ENCODE data around the gene NOL8. TPM values are rescaled to one million over a fixed set of nuclear protein-coding genes. Genes with fewer than 3 reads are reported as not detected.

Gene NOL8
- total and polyA plus RNA-seq, 4 donors, result 5.3 to 21.2 (median 12.8) TPM

DNA sequence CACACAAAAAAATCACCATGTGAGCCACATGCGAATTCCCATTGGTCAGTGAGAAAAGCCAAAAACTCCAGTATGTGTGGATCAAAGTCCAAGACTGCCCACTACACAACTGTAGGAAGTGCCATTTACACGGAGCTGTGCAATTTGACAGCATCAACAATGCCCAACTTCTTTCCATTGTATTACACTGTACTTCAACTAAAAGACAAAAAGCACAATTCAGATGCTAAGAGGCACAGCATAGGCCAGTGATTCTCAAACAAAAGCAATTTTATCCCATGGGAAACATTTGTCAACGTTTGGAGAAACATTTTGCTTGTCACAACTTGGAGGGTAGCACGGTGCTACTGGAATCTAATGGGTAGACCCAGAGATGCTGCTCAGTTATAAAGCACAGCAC, 71.5 kb downstream of the NOL8 start:
- Histone ChIP-seq H3K4me3 (ENCODE audit: low read depth in 1 of 3, low read length in 3 of 3) (no peak overlapping the region), H3K36me3 (ENCODE audit: control insufficient read depth in 4 of 4, insufficient read depth in 3 of 4, low read depth in 1 of 4, low read length in 3 of 4) (peaks cover 15 to 93% (median 70%) of the 10 kb centered on the region in 4 donors), H3K27me3 (ENCODE audit: control insufficient read depth in 4 of 4, insufficient read depth in 4 of 4, low read length in 3 of 4) (no peaks in the 10 kb centered on the region), H3K9me3 (ENCODE audit: control insufficient read depth in 4 of 4, low read length in 3 of 4) (no peaks in the 10 kb centered on the region), H3K9ac (ENCODE audit: low read depth in 1 of 2, low read length in 2 of 2) (no peak overlapping the region), H3K27ac (ENCODE audit: low read depth in 1 of 2, low read length in 2 of 2) (no peak overlapping the region), H3K4me1 (ENCODE audit: control insufficient read depth in 4 of 4, insufficient read depth in 4 of 4, low read length in 3 of 4) (no peaks in the 10 kb centered on the region)
- 82% methylated on average over 4 of the region's 4 CpGs for WGBS
- DNase-seq (ENCODE audit: low spot score), result no peak
- TF ChIP-seq EGR1 (IDR thresholded peaks at IDR 0.05; ENCODE audit: low read depth in 2 of 2) (no peak), NR2F2 (IDR thresholded peaks at IDR 0.05) (no peak), SP1 (IDR thresholded peaks at IDR 0.05) (no peak), YY1 (IDR thresholded peaks at IDR 0.05) (no peak), TAF1 (conservative IDR thresholded peaks at IDR 0.05) (no peak), JUND (IDR thresholded peaks at IDR 0.05) (no peak), GABPA (IDR thresholded peaks at IDR 0.05 in 1 of 2, conservative IDR thresholded peaks at IDR 0.05 in 1 of 2) (no peak), FOXA2 (IDR thresholded peaks at IDR 0.05) (no peak), RAD21 (IDR thresholded peaks at IDR 0.05) (no peak)
- TF ChIP-seq, protein P1, sequence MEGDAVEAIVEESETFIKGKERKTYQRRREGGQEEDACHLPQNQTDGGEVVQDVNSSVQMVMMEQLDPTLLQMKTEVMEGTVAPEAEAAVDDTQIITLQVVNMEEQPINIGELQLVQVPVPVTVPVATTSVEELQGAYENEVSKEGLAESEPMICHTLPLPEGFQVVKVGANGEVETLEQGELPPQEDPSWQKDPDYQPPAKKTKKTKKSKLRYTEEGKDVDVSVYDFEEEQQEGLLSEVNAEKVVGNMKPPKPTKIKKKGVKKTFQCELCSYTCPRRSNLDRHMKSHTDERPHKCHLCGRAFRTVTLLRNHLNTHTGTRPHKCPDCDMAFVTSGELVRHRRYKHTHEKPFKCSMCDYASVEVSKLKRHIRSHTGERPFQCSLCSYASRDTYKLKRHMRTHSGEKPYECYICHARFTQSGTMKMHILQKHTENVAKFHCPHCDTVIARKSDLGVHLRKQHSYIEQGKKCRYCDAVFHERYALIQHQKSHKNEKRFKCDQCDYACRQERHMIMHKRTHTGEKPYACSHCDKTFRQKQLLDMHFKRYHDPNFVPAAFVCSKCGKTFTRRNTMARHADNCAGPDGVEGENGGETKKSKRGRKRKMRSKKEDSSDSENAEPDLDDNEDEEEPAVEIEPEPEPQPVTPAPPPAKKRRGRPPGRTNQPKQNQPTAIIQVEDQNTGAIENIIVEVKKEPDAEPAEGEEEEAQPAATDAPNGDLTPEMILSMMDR (IDR thresholded peaks at IDR 0.05; ENCODE audit: low read depth, low read length, missing input control), result no peak
- TF ChIP-seq, protein P2, sequence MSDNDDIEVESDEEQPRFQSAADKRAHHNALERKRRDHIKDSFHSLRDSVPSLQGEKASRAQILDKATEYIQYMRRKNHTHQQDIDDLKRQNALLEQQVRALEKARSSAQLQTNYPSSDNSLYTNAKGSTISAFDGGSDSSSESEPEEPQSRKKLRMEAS (IDR thresholded peaks at IDR 0.05), result no peak
- TF ChIP-seq, protein P3, sequence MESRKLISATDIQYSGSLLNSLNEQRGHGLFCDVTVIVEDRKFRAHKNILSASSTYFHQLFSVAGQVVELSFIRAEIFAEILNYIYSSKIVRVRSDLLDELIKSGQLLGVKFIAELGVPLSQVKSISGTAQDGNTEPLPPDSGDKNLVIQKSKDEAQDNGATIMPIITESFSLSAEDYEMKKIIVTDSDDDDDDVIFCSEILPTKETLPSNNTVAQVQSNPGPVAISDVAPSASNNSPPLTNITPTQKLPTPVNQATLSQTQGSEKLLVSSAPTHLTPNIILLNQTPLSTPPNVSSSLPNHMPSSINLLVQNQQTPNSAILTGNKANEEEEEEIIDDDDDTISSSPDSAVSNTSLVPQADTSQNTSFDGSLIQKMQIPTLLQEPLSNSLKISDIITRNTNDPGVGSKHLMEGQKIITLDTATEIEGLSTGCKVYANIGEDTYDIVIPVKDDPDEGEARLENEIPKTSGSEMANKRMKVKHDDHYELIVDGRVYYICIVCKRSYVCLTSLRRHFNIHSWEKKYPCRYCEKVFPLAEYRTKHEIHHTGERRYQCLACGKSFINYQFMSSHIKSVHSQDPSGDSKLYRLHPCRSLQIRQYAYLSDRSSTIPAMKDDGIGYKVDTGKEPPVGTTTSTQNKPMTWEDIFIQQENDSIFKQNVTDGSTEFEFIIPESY (IDR thresholded peaks at IDR 0.05), result no peak
- TF ChIP-seq, protein P4, sequence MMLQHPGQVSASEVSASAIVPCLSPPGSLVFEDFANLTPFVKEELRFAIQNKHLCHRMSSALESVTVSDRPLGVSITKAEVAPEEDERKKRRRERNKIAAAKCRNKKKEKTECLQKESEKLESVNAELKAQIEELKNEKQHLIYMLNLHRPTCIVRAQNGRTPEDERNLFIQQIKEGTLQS (IDR thresholded peaks at IDR 0.05), result no peak

DNA sequence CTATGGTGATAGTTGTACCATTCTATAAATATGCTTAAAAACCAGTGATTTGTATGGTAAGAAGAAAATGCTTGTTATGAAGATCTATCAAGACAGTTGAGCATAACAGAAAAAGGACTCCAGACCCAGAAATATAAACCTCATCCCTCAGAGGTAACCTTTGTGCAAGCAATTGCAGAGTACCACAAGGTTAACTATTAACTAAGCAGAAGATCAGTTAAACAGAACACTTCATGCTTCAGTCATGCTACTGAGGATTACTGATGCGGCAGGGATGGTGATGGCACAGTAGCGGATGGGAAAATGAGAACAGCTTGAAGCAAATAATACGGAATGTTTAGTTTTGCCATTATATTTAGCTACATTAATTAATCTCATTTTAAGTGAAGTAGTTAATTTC, 77.2 kb downstream of the NOL8 start:
- Histone ChIP-seq H3K9ac (ENCODE audit: low read depth in 1 of 2, low read length in 2 of 2) (no peak overlapping the region), H3K4me1 (ENCODE audit: control insufficient read depth in 4 of 4, insufficient read depth in 4 of 4, low read length in 3 of 4) (peaks cover 0 to 32% (median 20%) of the 10 kb centered on the region in 4 donors), H3K27ac (ENCODE audit: low read depth in 1 of 2, low read length in 2 of 2) (no peak overlapping the region), H3K36me3 (ENCODE audit: control insufficient read depth in 4 of 4, insufficient read depth in 3 of 4, low read depth in 1 of 4, low read length in 3 of 4) (peaks cover 16 to 84% (median 61%) of the 10 kb centered on the region in 4 donors), H3K9me3 (ENCODE audit: control insufficient read depth in 4 of 4, low read length in 3 of 4) (no peaks in the 10 kb centered on the region), H3K4me3 (ENCODE audit: low read depth in 1 of 3, low read length in 3 of 3) (no peak overlapping the region), H3K27me3 (ENCODE audit: control insufficient read depth in 4 of 4, insufficient read depth in 4 of 4, low read length in 3 of 4) (no peaks in the 10 kb centered on the region)
- 60% methylated on average over 3 of the region's 3 CpGs for WGBS
- TF ChIP-seq JUND (IDR thresholded peaks at IDR 0.05) (peak in 1 of 2 donors; percentile 16), RAD21 (IDR thresholded peaks at IDR 0.05) (peak in 1 of 2 donors; percentile 26), EGR1 (IDR thresholded peaks at IDR 0.05; ENCODE audit: low read depth in 2 of 2) (no peak), YY1 (IDR thresholded peaks at IDR 0.05) (no peak), HNF4A (conservative IDR thresholded peaks at IDR 0.05) (peak; percentile 51 to 73), NR2F2 (IDR thresholded peaks at IDR 0.05) (no peak), RXRA (IDR thresholded peaks at IDR 0.05) (peak; percentile 14 to 19), FOXA2 (IDR thresholded peaks at IDR 0.05) (no peak), SP1 (IDR thresholded peaks at IDR 0.05) (peak; percentile 20), GABPA (IDR thresholded peaks at IDR 0.05 in 1 of 2, conservative IDR thresholded peaks at IDR 0.05 in 1 of 2) (no peak)
- TF ChIP-seq, protein P4 (IDR thresholded peaks at IDR 0.05), result no peak
- TF ChIP-seq, protein P5, sequence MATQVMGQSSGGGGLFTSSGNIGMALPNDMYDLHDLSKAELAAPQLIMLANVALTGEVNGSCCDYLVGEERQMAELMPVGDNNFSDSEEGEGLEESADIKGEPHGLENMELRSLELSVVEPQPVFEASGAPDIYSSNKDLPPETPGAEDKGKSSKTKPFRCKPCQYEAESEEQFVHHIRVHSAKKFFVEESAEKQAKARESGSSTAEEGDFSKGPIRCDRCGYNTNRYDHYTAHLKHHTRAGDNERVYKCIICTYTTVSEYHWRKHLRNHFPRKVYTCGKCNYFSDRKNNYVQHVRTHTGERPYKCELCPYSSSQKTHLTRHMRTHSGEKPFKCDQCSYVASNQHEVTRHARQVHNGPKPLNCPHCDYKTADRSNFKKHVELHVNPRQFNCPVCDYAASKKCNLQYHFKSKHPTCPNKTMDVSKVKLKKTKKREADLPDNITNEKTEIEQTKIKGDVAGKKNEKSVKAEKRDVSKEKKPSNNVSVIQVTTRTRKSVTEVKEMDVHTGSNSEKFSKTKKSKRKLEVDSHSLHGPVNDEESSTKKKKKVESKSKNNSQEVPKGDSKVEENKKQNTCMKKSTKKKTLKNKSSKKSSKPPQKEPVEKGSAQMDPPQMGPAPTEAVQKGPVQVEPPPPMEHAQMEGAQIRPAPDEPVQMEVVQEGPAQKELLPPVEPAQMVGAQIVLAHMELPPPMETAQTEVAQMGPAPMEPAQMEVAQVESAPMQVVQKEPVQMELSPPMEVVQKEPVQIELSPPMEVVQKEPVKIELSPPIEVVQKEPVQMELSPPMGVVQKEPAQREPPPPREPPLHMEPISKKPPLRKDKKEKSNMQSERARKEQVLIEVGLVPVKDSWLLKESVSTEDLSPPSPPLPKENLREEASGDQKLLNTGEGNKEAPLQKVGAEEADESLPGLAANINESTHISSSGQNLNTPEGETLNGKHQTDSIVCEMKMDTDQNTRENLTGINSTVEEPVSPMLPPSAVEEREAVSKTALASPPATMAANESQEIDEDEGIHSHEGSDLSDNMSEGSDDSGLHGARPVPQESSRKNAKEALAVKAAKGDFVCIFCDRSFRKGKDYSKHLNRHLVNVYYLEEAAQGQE (IDR thresholded peaks at IDR 0.05), result no peak
- TF ChIP-seq, protein P3 (IDR thresholded peaks at IDR 0.05), result no peak
- TF ChIP-seq, protein P1 (IDR thresholded peaks at IDR 0.05; ENCODE audit: low read depth, low read length, missing input control), result no peak
- no peak for DNase-seq (ENCODE audit: low spot score)

All from liver (tissue), 9 donors.